Measurements from ENCODE around the gene PMF1. TPM values are rescaled to one million over a fixed set of nuclear protein-coding genes. Genes with fewer than 3 reads are reported as not detected.

The PMF1 gene
- total and polyA plus RNA-seq, 2 donors from 2014 or later, result 65.6 to 110 TPM

- Histone ChIP-seq H3K27ac (ENCODE audit: low read depth in 2 of 2, low read length in 2 of 2) (peak overlapping the region; percentile 86 to 92), H3K36me3 (ENCODE audit: control insufficient read depth in 2 of 3, insufficient read depth in 3 of 3, low read length in 3 of 3) (peaks cover 3 to 21% (median 15%) of the 10 kb centered on the region in 3 donors), H3K9ac (ENCODE audit: low read length in 3 of 3) (peak overlapping the region; percentile 26 to 83 (median 78)), H3K9me3 (ENCODE audit: control insufficient read depth in 2 of 3, insufficient read depth in 1 of 3, low read length in 3 of 3) (no peaks in the 10 kb centered on the region), H3K4me3 (ENCODE audit: low read length in 3 of 3) (peak overlapping the region; percentile 63 to 95 (median 93)), H3K4me1 (ENCODE audit: control insufficient read depth in 2 of 3, insufficient read depth in 2 of 3, low read depth in 1 of 3, low read length in 3 of 3) (peaks cover 0 to 21% (median 18%) of the 10 kb centered on the region in 3 donors), H3K27me3 (ENCODE audit: control insufficient read depth, insufficient read depth, low read length) (no peaks in the 10 kb centered on the region)
- DNase-seq, result peak in 2 of 5 donors; percentile 45 to 56
- no peak for TF ChIP-seq CTCF (IDR thresholded peaks at IDR 0.05; ENCODE audit: borderline replicate concordance, extremely low read depth, insufficient read depth)
- FAIRE-seq, result no peak
- intact Hi-C loops (cut with DNase I), result no loop called here
These were observed 69.1 kb downstream of the PMF1 start for GRCh38 chr1:156281693-156282478.

DNA sequence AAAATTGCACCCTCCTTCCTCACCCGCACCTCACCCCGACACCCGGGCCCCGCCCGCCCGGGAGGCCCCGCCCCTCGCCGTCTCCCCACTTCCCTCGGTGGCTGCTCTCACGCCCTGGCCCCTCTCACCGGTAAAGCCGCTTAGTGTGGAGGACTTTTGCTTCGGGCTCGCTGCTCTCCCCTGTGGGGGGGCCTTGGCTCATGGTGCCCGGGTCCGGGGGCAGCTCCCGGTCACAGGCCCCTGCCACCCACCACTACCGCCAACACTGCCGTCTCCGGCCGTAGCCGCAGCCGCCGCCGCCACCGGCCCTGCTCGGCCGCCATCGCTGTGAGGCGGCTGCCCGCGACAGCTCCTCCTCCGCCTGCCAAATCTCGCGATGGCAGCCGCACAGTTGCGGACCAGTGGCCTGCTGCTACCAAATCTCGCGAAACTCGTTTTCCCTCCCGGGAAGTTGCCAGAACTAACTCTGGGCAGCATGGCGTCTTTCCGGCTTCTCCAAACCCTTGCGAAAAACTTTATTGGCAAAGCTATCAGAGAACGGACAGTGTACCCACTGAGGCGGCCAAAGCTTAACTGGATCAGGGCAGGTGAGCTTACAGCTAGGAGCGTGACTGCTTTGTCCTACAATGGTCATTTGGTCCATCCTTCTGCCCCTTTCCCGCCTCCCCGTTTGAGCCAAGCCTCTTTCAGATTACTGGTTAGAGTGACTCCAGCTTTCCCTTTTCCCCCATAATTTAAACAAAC, 69.8 kb downstream of the PMF1 start, which contains the start of gene SMG5:
Gene SMG5, minus strand, starts transcription at position 347 of the 744 bp plus-strand sequence. Its CDS starts 145 bp downstream, at position 202.
- Histone ChIP-seq H3K36me3 (ENCODE audit: control insufficient read depth in 2 of 3, insufficient read depth in 3 of 3, low read length in 3 of 3) (peaks cover 3 to 16% (median 10%) of the 10 kb centered on the region in 3 donors), H3K4me1 (ENCODE audit: control insufficient read depth in 2 of 3, insufficient read depth in 2 of 3, low read depth in 1 of 3, low read length in 3 of 3) (peaks cover 0 to 21% (median 18%) of the 10 kb centered on the region in 3 donors), H3K27ac (ENCODE audit: low read depth in 2 of 2, low read length in 2 of 2) (peak within 1 kb of the TSS; percentile 86 to 92), H3K27me3 (ENCODE audit: control insufficient read depth, insufficient read depth, low read length) (no peaks in the 10 kb centered on the region), H3K9ac (ENCODE audit: low read length in 3 of 3) (peak within 1 kb of the TSS; percentile 78 to 98 (median 83)), H3K9me3 (ENCODE audit: control insufficient read depth in 2 of 3, insufficient read depth in 1 of 3, low read length in 3 of 3) (no peaks in the 10 kb centered on the region), H3K4me3 (ENCODE audit: low read length in 3 of 3) (peak within 1 kb of the TSS; percentile 93 to 99 (median 98))
- FAIRE-seq (peak; percentile 29), DNase-seq (peak; percentile 98 to 99 (median 99))
- intact Hi-C loops (cut with DNase I), result no loop called here
- no peak for TF ChIP-seq CTCF (IDR thresholded peaks at IDR 0.05; ENCODE audit: borderline replicate concordance, extremely low read depth, insufficient read depth)

- no peak for TF ChIP-seq CTCF (IDR thresholded peaks at IDR 0.05; ENCODE audit: borderline replicate concordance, extremely low read depth, insufficient read depth)
- H3K27ac ChIP-seq (ENCODE audit: low read depth in 2 of 2, low read length in 2 of 2), result no peak overlapping the region
- peaks cover 3 to 7% (median 4%) of the 10 kb centered on the region in 3 donors for H3K36me3 ChIP-seq (ENCODE audit: control insufficient read depth in 2 of 3, insufficient read depth in 3 of 3, low read length in 3 of 3)
- H3K9me3 ChIP-seq (ENCODE audit: control insufficient read depth in 2 of 3, insufficient read depth in 1 of 3, low read length in 3 of 3), result no peaks in the 10 kb centered on the region
- DNase-seq (no peak), FAIRE-seq (no peak)
- intact Hi-C loops (cut with DNase I), result no loop called here
- peaks cover 0 to 21% (median 18%) of the 10 kb centered on the region in 3 donors for H3K4me1 ChIP-seq (ENCODE audit: control insufficient read depth in 2 of 3, insufficient read depth in 2 of 3, low read depth in 1 of 3, low read length in 3 of 3)
- peak overlapping the region; percentile 93 to 99 (median 98) for H3K4me3 ChIP-seq (ENCODE audit: low read length in 3 of 3)
- peak overlapping the region; percentile 64 to 98 (median 78) for H3K9ac ChIP-seq (ENCODE audit: low read length in 3 of 3)
- no peaks in the 10 kb centered on the region for H3K27me3 ChIP-seq (ENCODE audit: control insufficient read depth, insufficient read depth, low read length)
These were observed 70.7 kb downstream of the PMF1 start for GRCh38 chr1:156283521-156283920.

Data from kidney (tissue), 14 donors.